22Rv1 (cell line): ENCODE measurements around the gene OGFOD2.

Experiments used
- CTCF ChIP-seq: fragments of 450-650 bp; IDR thresholded peaks from 2 replicates; pipeline ENCODE4 v1.5.1; 2017; ENCODE audit warnings: mild to moderate bottlenecking
- ZFX ChIP-seq: fragments of 450-650 bp; IDR thresholded peaks from 2 replicates; pipeline ENCODE4 v1.6.1; 2017; ENCODE audit warnings: antibody characterized with exemption, borderline replicate concordance

GRCh38 chr12:122995503-122996187 lies 20.6 kb downstream of the OGFOD2 start:
- TF ChIP-seq CTCF (no peak), ZFX (no peak)
